GM12872 (cell line): ENCODE results near the gene ITPK1.

Experiments used
- TF ChIP-seq, protein P1 (sequence below): IDR thresholded peaks from 3 replicates; pipeline ENCODE4 v1.5.1; 2011; ENCODE audit warnings: low read depth, mild to moderate bottlenecking, low read length, moderate library complexity; ENCODE audit not compliant: insufficient read depth

The ITPK1 gene

GRCh38 chr14:93133464-93133863, 17.7 kb upstream of the ITPK1 start:
- TF ChIP-seq, protein P1, sequence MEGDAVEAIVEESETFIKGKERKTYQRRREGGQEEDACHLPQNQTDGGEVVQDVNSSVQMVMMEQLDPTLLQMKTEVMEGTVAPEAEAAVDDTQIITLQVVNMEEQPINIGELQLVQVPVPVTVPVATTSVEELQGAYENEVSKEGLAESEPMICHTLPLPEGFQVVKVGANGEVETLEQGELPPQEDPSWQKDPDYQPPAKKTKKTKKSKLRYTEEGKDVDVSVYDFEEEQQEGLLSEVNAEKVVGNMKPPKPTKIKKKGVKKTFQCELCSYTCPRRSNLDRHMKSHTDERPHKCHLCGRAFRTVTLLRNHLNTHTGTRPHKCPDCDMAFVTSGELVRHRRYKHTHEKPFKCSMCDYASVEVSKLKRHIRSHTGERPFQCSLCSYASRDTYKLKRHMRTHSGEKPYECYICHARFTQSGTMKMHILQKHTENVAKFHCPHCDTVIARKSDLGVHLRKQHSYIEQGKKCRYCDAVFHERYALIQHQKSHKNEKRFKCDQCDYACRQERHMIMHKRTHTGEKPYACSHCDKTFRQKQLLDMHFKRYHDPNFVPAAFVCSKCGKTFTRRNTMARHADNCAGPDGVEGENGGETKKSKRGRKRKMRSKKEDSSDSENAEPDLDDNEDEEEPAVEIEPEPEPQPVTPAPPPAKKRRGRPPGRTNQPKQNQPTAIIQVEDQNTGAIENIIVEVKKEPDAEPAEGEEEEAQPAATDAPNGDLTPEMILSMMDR: no peak

DNA sequence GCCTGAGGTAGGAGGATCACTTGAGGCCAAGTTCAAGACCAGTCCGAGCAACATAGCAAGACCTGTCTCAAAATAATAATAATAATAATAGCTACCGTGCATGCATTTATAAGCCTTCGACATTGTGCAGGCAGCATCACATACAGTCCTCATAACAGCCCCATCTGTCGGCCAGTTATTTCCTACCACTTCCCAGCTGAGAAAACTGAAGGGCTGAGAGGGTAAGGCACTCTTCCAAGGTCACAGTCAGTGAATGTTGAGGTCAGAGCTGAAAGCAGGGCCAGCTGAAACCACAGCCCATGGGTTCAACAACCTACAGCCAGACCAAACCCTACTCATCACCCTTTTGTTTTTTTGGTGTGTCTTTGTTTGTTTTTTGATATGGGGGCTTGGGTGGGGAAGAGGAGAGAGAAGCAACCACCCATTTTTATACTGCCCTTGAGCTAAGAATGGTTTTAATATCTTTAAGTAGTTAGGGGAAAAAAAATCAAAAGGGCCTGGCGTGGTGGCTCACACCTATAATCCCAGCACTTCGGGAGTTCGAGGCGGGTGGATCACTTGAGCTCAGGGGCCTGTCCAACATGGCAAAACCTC, 16.8 kb upstream of the ITPK1 start:
- TF ChIP-seq, protein P1: peak; percentile 58

- TF ChIP-seq, protein P1: no peak
Observed at GRCh38 chr14:93128725-93129459, 13.2 kb upstream of the ITPK1 start.

DNA sequence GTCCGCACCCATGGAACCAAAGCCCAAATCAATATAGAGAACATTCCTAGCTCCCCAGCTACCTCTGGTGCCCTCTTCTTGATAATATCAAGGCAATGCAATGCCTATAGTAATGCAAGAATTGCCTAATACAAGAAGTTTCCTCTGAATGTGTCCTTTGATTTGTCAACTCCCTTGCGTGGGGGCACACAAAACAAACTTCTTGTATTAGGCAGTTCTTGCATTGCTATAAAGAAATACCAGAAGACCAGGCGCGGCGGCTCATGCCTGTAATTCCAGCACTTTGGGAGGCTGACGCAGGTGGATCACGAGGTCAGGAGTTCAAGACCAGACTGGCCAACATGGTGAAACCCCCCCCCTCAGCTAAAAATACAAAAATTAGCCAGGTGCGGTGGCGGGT, 10.4 kb upstream of the ITPK1 start:
- TF ChIP-seq, protein P1: no peak

DNA sequence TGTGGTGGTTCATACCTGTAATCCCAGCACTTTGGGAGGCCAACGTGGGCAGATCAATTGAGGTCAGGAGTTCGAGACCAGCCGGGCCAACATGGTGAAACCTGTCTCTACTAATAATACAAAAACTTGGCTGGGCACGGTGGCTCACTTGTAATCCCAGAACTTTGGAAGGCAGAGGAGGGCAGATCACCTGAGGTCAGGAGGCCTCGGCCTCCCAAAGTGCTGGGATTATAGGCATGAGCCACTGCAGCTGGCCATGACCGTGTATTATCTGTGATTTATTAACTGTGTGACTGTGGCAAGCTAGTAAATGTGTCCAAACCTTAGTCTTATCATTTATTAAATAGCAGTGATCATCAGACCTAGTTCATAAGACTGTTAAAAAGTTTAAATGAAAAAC, 7.1 kb upstream of the ITPK1 start:
- TF ChIP-seq, protein P1: no peak

GRCh38 chr14:93121030-93121834, 5.5 kb upstream of the ITPK1 start:
- TF ChIP-seq, protein P1: no peak

DNA sequence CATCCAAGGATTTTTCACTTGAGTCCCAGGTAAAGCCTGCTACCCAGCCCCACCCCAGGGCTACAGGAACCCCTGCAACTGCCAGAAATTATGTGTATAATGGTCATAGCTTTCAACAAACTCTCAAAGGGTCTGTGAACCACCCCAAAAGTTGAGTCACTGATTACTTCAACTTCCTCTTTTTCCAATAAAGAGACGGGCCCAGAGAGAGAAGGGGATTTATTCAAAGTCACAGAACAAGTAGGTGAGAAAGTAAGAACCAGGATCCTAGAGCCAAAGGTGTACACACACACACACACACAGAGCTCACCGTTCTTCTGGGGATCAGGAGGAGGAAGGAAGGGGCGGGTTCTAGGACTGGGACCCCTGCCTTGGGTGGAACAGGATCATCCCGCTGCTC, 4.8 kb upstream of the ITPK1 start:
- TF ChIP-seq, protein P1: no peak
